ENCODE data around the gene LYST.

LYST gene

GRCh38 chr1:235724730-235725129 lies 142.0 kb downstream of the LYST start:
- in situ Hi-C loops (cut with MboI; ENCODE audit: low sequenced_read_pairs), result no loop called here

- in situ Hi-C loops (cut with MboI; ENCODE audit: low sequenced_read_pairs), result no loop called here
These were observed 143.8 kb downstream of the LYST start for GRCh38 chr1:235722858-235723257.

GRCh38 chr1:235721982-235722381 lies 144.7 kb downstream of the LYST start:
- in situ Hi-C loops (cut with MboI; ENCODE audit: low sequenced_read_pairs), result no loop called here

GRCh38 chr1:235720544-235720943 lies 146.2 kb downstream of the LYST start:
- in situ Hi-C loops (cut with MboI; ENCODE audit: low sequenced_read_pairs), result no loop called here

- in situ Hi-C loops (cut with MboI; ENCODE audit: low sequenced_read_pairs), result no loop called here
These were observed 152.4 kb downstream of the LYST start for GRCh38 chr1:235714205-235714897.

GRCh38 chr1:235712812-235713211 lies 153.9 kb downstream of the LYST start:
- in situ Hi-C loops (cut with MboI; ENCODE audit: low sequenced_read_pairs), result no loop called here

- in situ Hi-C loops (cut with MboI; ENCODE audit: low sequenced_read_pairs), result no loop called here
These were observed 156.0 kb downstream of the LYST start for GRCh38 chr1:235710687-235711086.

- in situ Hi-C loops (cut with MboI; ENCODE audit: low sequenced_read_pairs), result no loop called here
These were observed 157.7 kb downstream of the LYST start for GRCh38 chr1:235709018-235709417.

GRCh38 chr1:235708390-235708962 lies 158.2 kb downstream of the LYST start:
- in situ Hi-C loops (cut with MboI; ENCODE audit: low sequenced_read_pairs), result no loop called here

- in situ Hi-C loops (cut with MboI; ENCODE audit: low sequenced_read_pairs), result no loop called here
These were observed 163.2 kb downstream of the LYST start for GRCh38 chr1:235703506-235703905.

GRCh38 chr1:235702412-235702811 lies 164.3 kb downstream of the LYST start:
- in situ Hi-C loops (cut with MboI; ENCODE audit: low sequenced_read_pairs), result no loop called here

GRCh38 chr1:235697508-235697907 lies 169.2 kb downstream of the LYST start:
- in situ Hi-C loops (cut with MboI; ENCODE audit: low sequenced_read_pairs), result no loop called here

- in situ Hi-C loops (cut with MboI; ENCODE audit: low sequenced_read_pairs), result no loop called here
These were observed 177.3 kb downstream of the LYST start for GRCh38 chr1:235689356-235689755.

GRCh38 chr1:235688096-235688495 lies 178.6 kb downstream of the LYST start:
- in situ Hi-C loops (cut with MboI; ENCODE audit: low sequenced_read_pairs), result no loop called here

- in situ Hi-C loops (cut with MboI; ENCODE audit: low sequenced_read_pairs), result no loop called here
These were observed 183.1 kb downstream of the LYST start for GRCh38 chr1:235683653-235684052.

- in situ Hi-C loops (cut with MboI; ENCODE audit: low sequenced_read_pairs), result no loop called here
These were observed 184.5 kb downstream of the LYST start for GRCh38 chr1:235682216-235682615.

GRCh38 chr1:235679644-235680043 lies 187.1 kb downstream of the LYST start:
- in situ Hi-C loops (cut with MboI; ENCODE audit: low sequenced_read_pairs), result no loop called here

GRCh38 chr1:235679005-235679404 lies 187.7 kb downstream of the LYST start:
- in situ Hi-C loops (cut with MboI; ENCODE audit: low sequenced_read_pairs), result no loop called here

- in situ Hi-C loops (cut with MboI; ENCODE audit: low sequenced_read_pairs), result no loop called here
These were observed 191.4 kb downstream of the LYST start for GRCh38 chr1:235675152-235675890.

GRCh38 chr1:235673981-235674380 lies 192.7 kb downstream of the LYST start:
- in situ Hi-C loops (cut with MboI; ENCODE audit: low sequenced_read_pairs), result no loop called here

- in situ Hi-C loops (cut with MboI; ENCODE audit: low sequenced_read_pairs), result no loop called here
These were observed 194.7 kb downstream of the LYST start for GRCh38 chr1:235671992-235672391.

GRCh38 chr1:235670157-235670776 lies 196.4 kb downstream of the LYST start:
- in situ Hi-C loops (cut with MboI; ENCODE audit: low sequenced_read_pairs), result no loop called here
